Ascending aorta (tissue), 2 donors: Measurements from ENCODE around the gene MEGF10. TPM values are rescaled to one million over a fixed set of nuclear protein-coding genes. Genes with fewer than 3 reads are reported as not detected.
"Not testable (repeated sequence)": the region's sequence is repeated elsewhere in the genome, so short reads cannot be mapped to it uniquely, and the experiment has no call there.

Experiments used
- DNase-seq, 2 donors: peaks; one replicate each; pipeline ENCODE4 v3.0.0-alpha.2; 2019; ENCODE audit warnings: low spot score in 2 of 2
- H3K27ac ChIP-seq, 2 donors: fragments of 200-600 bp; sonication (generic); one replicate each; pipeline ENCODE4 v1.5.1; 2016 to 2017; ENCODE audit warnings: mild to moderate bottlenecking in 1 of 2
- H3K27me3 ChIP-seq: fragments of 200-600 bp; sonication (generic); one replicate; pipeline ENCODE4 v1.5.1; 2017
- H3K36me3 ChIP-seq, 2 donors: fragments of 200-600 bp; sonication (generic); one replicate each; pipeline ENCODE4 v1.5.1; 2016
- H3K4me1 ChIP-seq, 2 donors: fragments of 200-600 bp; sonication (generic); one replicate each; pipeline ENCODE4 v1.5.1; 2016 to 2017; ENCODE audit warnings: mild to moderate bottlenecking in 1 of 2
- H3K4me3 ChIP-seq, 2 donors: fragments of 200-600 bp; sonication (generic); one replicate each; pipeline ENCODE4 v1.5.1; 2016 to 2017; ENCODE audit warnings: mild to moderate bottlenecking in 1 of 2
- H3K9me3 ChIP-seq, 2 donors: fragments of 200-600 bp; sonication (generic); one replicate each; pipeline ENCODE4 v1.5.1; 2016
- CTCF ChIP-seq, 3 experiments: fragments of 200-600 bp in 2 of 3; fragments of 450-650 bp in 1 of 3; sonication (generic) in 2 of 3; IDR thresholded peaks; one replicate each; pipeline ENCODE4 v1.5.1; 2016 to 2019; ENCODE audit warnings: antibody characterized with exemption in 3 of 3, mild to moderate bottlenecking in 1 of 3, moderate library complexity in 1 of 3
- intact Hi-C: fragments of 100-400 bp; cut with DNase I; formaldehyde crosslinking; loops from one replicate; pipeline ENCODE4 v1.15.1; 2023
- total RNA-seq: library from RNA; depleted of rRNA; stranded (reverse); fragments of >200 nt; gene quantifications from one replicate; pipeline ENCODE4 v1.1.0, GENCODE V29; 2016

MEGF10 gene
- total RNA-seq, 1 donor from 2014 or later = 0.11 TPM

GRCh38 chr5:127311349-127311748, 20.8 kb downstream of the MEGF10 start:
- intact Hi-C loops = loop anchor here (5.0 kb wide), 1 partner anchor 634 kb away; no protein-coding TSS in a partner anchor
- H3K4me3 ChIP-seq = no peak overlapping the region
- TF ChIP-seq CTCF (IDR thresholded peaks at IDR 0.05) = no peak
- no peak overlapping the region for H3K27ac ChIP-seq
- no peaks in the 10 kb centered on the region for H3K4me1 ChIP-seq
- H3K27me3 ChIP-seq = no peaks in the 10 kb centered on the region
- H3K9me3 ChIP-seq = no peaks in the 10 kb centered on the region
- no peaks in the 10 kb centered on the region for H3K36me3 ChIP-seq
- no peak for DNase-seq

- Histone ChIP-seq H3K36me3 (no peaks in the 10 kb centered on the region), H3K4me3 (no peak overlapping the region), H3K27ac (no peak overlapping the region), H3K4me1 (no peaks in the 10 kb centered on the region), H3K27me3 (no peaks in the 10 kb centered on the region), H3K9me3 (no peaks in the 10 kb centered on the region)
- no peak for TF ChIP-seq CTCF (IDR thresholded peaks at IDR 0.05)
- no peak for DNase-seq
- intact Hi-C loops = loop anchor here (5.0 kb wide), 1 partner anchor 635 kb away; no protein-coding TSS in a partner anchor
Measured at GRCh38 chr5:127311781-127312525, 21.4 kb downstream of the MEGF10 start.

- Histone ChIP-seq H3K4me3 (no peak overlapping the region), H3K27ac (no peak overlapping the region), H3K4me1 (no peaks in the 10 kb centered on the region), H3K27me3 (no peaks in the 10 kb centered on the region), H3K9me3 (no peaks in the 10 kb centered on the region), H3K36me3 (no peaks in the 10 kb centered on the region)
- TF ChIP-seq CTCF (IDR thresholded peaks at IDR 0.05) = no peak
- intact Hi-C loops = loop anchor here (5.0 kb wide), 1 partner anchor 636 kb away; no protein-coding TSS in a partner anchor
- no peak for DNase-seq
Measured at GRCh38 chr5:127313379-127313778, 22.8 kb downstream of the MEGF10 start.

- peak in 1 of 2 donors; percentile 73 for DNase-seq
- Histone ChIP-seq H3K27ac (no peak overlapping the region), H3K27me3 (no peaks in the 10 kb centered on the region), H3K9me3 (no peaks in the 10 kb centered on the region), H3K4me3 (no peak overlapping the region), H3K36me3 (no peaks in the 10 kb centered on the region), H3K4me1 (no peaks in the 10 kb centered on the region)
- intact Hi-C loops = loop anchor here (2.0 to 5.0 kb wide), 2 partner anchors 475 to 637 kb away; no protein-coding TSS in a partner anchor
- peak; percentile 42 to 62 (median 53) for TF ChIP-seq CTCF (IDR thresholded peaks at IDR 0.05)
Measured at GRCh38 chr5:127313847-127314473, 23.4 kb downstream of the MEGF10 start.

GRCh38 chr5:127316011-127316410, 25.4 kb downstream of the MEGF10 start:
- Histone ChIP-seq H3K4me3 (no peak overlapping the region), H3K27me3 (no peaks in the 10 kb centered on the region), H3K4me1 (no peaks in the 10 kb centered on the region), H3K36me3 (no peaks in the 10 kb centered on the region), H3K9me3 (no peaks in the 10 kb centered on the region), H3K27ac (no peak overlapping the region)
- DNase-seq = no peak
- intact Hi-C loops = no loop called here
- no peak for TF ChIP-seq CTCF (IDR thresholded peaks at IDR 0.05)

- H3K4me3 ChIP-seq, H3K4me1 ChIP-seq, H3K27ac ChIP-seq, DNase-seq, H3K9me3 ChIP-seq, H3K36me3 ChIP-seq, H3K27me3 ChIP-seq, intact Hi-C loops: not testable (repeated sequence)
Measured at GRCh38 chr5:127317385-127317784, 26.8 kb downstream of the MEGF10 start.
